Tibial nerve (tissue), 4 donors: ENCODE measurements around the gene CCNC. TPM values are rescaled to one million over a fixed set of nuclear protein-coding genes. Genes with fewer than 3 reads are reported as not detected.

Experiments used
- DNase-seq, 2 donors: peaks; one replicate each; pipeline ENCODE4 v3.0.0-alpha.2; 2019; ENCODE audit warnings: low spot score in 2 of 2
- H3K27ac ChIP-seq, 4 donors: fragments of 200-600 bp; sonication (generic) in 3 of 4; one replicate each; pipeline ENCODE4 v1.5.1; 2017 to 2019; ENCODE audit warnings: mild to moderate bottlenecking in 1 of 4
- H3K27me3 ChIP-seq, 2 donors: fragments of 200-600 bp; sonication (generic) in 1 of 2; one replicate each; pipeline versions ENCODE4 v1.5.1 to v1.6.0; 2017 to 2019
- H3K36me3 ChIP-seq, 3 donors: fragments of 200-600 bp; sonication (generic); one replicate each; pipeline ENCODE4 v1.5.1; 2018 to 2019
- H3K4me1 ChIP-seq, 4 donors: fragments of 200-600 bp; sonication (generic) in 3 of 4; one replicate each; pipeline ENCODE4 v1.5.1; 2017 to 2019
- H3K4me3 ChIP-seq, 4 donors: fragments of 200-600 bp; sonication (generic) in 3 of 4; one replicate each; pipeline ENCODE4 v1.5.1; 2017 to 2019; ENCODE audit warnings: mild to moderate bottlenecking in 1 of 4, moderate library complexity in 1 of 4
- H3K9me3 ChIP-seq, 4 donors: fragments of 200-600 bp; sonication (generic) in 3 of 4; one replicate each; pipeline ENCODE4 v1.5.1; 2017 to 2019
- CTCF ChIP-seq, 5 experiments: fragments of 200-600 bp in 3 of 5; fragments of 450-650 bp in 2 of 5; sonication (generic) in 3 of 5; IDR thresholded peaks; one replicate each; pipeline ENCODE4 v1.5.1; 2016 to 2019; ENCODE audit warnings: antibody characterized with exemption in 5 of 5, mild to moderate bottlenecking in 3 of 5, moderate library complexity in 2 of 5
- EP300 ChIP-seq, 2 donors: sonication (generic); formaldehyde crosslinking; IDR thresholded peaks; one replicate each; pipeline ENCODE4 v1.6.1; 2017; ENCODE audit warnings: antibody characterized with exemption in 2 of 2, mild to moderate bottlenecking in 1 of 2
- POLR2A ChIP-seq, 2 donors: fragments of 450-650 bp; IDR thresholded peaks; one replicate each; pipeline ENCODE4 v1.6.1; 2017; ENCODE audit warnings: antibody characterized with exemption in 2 of 2, mild to moderate bottlenecking in 2 of 2, moderate library complexity in 2 of 2
- WGBS, 2 donors: methylation state at CpG; one replicate each; pipeline ENCODE4 v1.1.5; 2018; 5-methylcytosine and 5-hydroxymethylcytosine counted together
- total RNA-seq, 4 donors: library from RNA; depleted of rRNA; stranded (reverse); fragments of >200 nt; gene quantifications; one replicate each; pipeline ENCODE4 v1.1.0, GENCODE V29; 2016

The CCNC gene
- total RNA-seq, 4 donors from 2014 or later = 22.7 to 48.3 (median 30.3) TPM

DNA sequence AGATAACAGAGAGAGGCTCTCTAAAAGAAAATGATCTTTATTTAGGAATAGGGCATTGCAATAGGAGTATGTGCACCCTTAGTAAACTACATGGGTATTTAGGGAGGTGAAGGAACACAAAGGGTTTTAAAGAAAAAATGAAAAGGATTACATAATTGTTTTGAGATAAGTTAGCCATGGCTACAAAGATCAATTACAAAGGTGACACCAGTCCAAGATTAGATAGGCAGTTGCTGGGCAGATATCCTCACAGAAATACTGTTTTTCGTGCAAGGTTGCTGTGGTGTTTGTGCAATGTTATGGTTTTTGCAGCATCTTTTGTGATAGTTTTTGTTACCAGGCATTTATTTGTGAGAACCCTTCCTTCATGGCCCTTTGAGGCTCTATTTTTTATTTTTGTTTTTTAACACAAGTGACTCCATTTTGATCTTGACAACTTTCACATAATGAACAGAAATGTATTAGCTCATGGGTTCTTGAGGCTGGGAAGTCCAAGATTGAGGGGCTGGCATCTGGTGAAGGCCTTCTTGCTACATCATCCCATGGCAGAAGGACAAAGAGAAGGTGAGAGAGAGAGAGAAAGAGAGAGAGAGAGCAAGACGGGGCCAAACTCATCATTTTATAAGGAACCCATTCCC, 5.6 kb upstream of the CCNC start:
- no peaks in the 10 kb centered on the region for H3K9me3 ChIP-seq
- H3K27me3 ChIP-seq = no peaks in the 10 kb centered on the region
- H3K27ac ChIP-seq = no peak overlapping the region
- no peak for TF ChIP-seq EP300 (IDR thresholded peaks at IDR 0.05)
- no peak for TF ChIP-seq POLR2A (IDR thresholded peaks at IDR 0.05)
- no peak for TF ChIP-seq CTCF (IDR thresholded peaks at IDR 0.05)
- 89 to 93% methylated on average over 2 of the region's 2 CpGs for WGBS, 2 donors
- no peak overlapping the region for H3K4me3 ChIP-seq
- DNase-seq = no peak
- peaks cover 0 to 6% (median 0%) of the 10 kb centered on the region in 3 donors for H3K36me3 ChIP-seq
- H3K4me1 ChIP-seq = no peaks in the 10 kb centered on the region

DNA sequence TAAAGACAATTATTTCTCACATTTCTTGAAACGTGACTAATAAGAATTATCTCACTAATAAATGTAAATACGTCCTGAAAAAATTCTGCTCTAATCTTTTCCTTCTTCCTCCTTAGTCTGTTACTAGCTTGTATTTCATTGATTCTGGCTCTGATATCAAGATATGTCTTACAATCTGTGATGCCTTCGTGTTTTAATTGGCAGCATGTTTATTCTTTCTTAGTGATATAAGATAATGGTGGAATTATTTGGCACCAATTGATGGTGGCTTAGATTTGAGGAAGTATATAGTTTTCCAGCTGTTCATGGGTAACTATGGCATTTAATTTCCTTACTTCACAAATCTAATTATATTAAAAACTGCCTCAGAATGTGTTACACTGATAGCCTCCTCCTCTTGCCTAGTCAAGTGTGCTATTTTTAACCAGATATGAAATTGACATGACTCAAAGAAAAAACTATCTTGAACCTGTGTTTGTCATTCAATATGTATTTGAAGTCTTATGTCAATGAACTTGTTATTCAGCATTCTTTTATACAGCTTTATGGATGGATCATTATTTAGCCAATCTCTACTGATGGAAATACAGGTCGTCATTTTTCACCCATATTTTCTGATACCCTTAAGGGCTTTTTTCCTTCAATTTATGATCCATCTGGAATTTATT, 5.3 kb downstream of the CCNC start:
- peaks cover 0 to 44% (median 10%) of the 10 kb centered on the region in 4 donors for H3K4me1 ChIP-seq
- 52 to 77% methylated on average over 4 of the region's 4 CpGs for WGBS, 2 donors
- H3K9me3 ChIP-seq = no peaks in the 10 kb centered on the region
- peaks cover 0 to 11% (median 0%) of the 10 kb centered on the region in 3 donors for H3K36me3 ChIP-seq
- no peak for DNase-seq
- H3K27ac ChIP-seq = no peak overlapping the region
- TF ChIP-seq CTCF (IDR thresholded peaks at IDR 0.05) (no peak), EP300 (IDR thresholded peaks at IDR 0.05) (no peak)
- H3K27me3 ChIP-seq = no peaks in the 10 kb centered on the region
- no peak overlapping the region for H3K4me3 ChIP-seq

- Histone ChIP-seq H3K4me1 (peaks cover 0 to 25% (median 3%) of the 10 kb centered on the region in 4 donors), H3K4me3 (no peak overlapping the region), H3K9me3 (no peaks in the 10 kb centered on the region), H3K27ac (no peak overlapping the region), H3K27me3 (no peaks in the 10 kb centered on the region), H3K36me3 (peaks cover 0 to 37% (median 0%) of the 10 kb centered on the region in 3 donors)
- no peak for DNase-seq
- TF ChIP-seq EP300 (IDR thresholded peaks at IDR 0.05) (no peak), CTCF (IDR thresholded peaks at IDR 0.05) (no peak), POLR2A (IDR thresholded peaks at IDR 0.05) (no peak)
- 93% methylated on average over 4 of the region's 4 CpGs for WGBS, 2 donors
Measured at GRCh38 chr6:99560668-99561067, 7.8 kb downstream of the CCNC start.

DNA sequence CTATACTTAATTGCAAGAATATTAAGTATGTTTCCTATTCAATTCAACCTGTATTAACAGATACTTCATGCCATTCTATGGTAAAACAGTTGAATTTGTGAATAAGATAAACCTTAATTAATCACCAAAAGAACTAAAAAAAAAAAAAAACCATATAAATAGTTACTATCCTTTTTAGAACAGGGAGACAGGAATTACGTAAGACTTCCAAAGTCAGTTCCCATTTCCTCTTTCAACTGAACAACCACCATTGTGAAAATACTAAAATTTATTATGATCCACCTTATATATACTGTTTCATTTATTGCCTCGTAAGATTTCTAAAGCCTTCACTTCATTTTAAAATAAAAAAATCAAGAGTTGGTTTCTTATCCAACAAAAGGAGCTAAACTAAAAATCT, 9.4 kb downstream of the CCNC start:
- Histone ChIP-seq H3K27me3 (no peaks in the 10 kb centered on the region), H3K9me3 (peaks cover 0 to 8% (median 0%) of the 10 kb centered on the region in 4 donors), H3K36me3 (peaks cover 0 to 53% (median 0%) of the 10 kb centered on the region in 3 donors), H3K4me1 (peaks cover 0 to 13% (median 0%) of the 10 kb centered on the region in 4 donors), H3K4me3 (no peak overlapping the region), H3K27ac (no peak overlapping the region)
- DNase-seq = no peak
- no peak for TF ChIP-seq POLR2A (IDR thresholded peaks at IDR 0.05)
- WGBS, 2 donors = 85 to 88% methylated on average over 2 of the region's 2 CpGs

- Histone ChIP-seq H3K36me3 (peaks cover 0 to 65% (median 0%) of the 10 kb centered on the region in 3 donors), H3K9me3 (peaks cover 0 to 8% (median 0%) of the 10 kb centered on the region in 4 donors), H3K4me1 (no peaks in the 10 kb centered on the region), H3K27ac (no peak overlapping the region), H3K27me3 (no peaks in the 10 kb centered on the region), H3K4me3 (no peak overlapping the region)
- TF ChIP-seq POLR2A (IDR thresholded peaks at IDR 0.05) (no peak), CTCF (IDR thresholded peaks at IDR 0.05) (no peak), EP300 (IDR thresholded peaks at IDR 0.05) (no peak)
- no peak for DNase-seq
- 98 to 99% methylated on average over 2 of the region's 2 CpGs for WGBS, 2 donors
Measured at GRCh38 chr6:99553888-99554287, 14.6 kb downstream of the CCNC start.
